Measurements from ENCODE around the gene ELMO1. TPM values are rescaled to one million over a fixed set of nuclear protein-coding genes. Genes with fewer than 3 reads are reported as not detected.

The ELMO1 gene
- total and polyA plus RNA-seq, 2 of the 13 experiments (the other 11 are each of a cell fraction or from before 2014, with no cell fraction given) = 0.11 to 0.17 TPM

DNA sequence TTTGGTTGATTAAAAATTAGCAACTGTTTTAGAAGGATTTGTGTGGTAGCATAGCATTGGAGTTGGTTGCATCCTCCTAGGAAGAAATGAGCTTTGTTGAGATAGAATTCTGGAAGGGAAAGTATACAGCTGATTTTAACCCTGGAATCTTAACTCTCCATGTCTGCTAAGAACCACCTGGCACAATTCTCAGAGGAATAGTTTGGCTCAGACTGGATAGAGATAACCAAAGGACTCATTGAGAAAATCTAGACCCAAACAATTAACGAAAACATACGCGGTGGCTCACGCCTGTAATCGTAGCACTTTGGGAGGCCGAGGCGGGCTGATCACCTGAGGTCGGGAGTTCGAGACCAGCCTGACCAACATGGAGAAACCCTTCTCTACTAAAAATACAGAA lies 625.3 kb downstream of the ELMO1 start (continued):
- TF ChIP-seq, protein P1, sequence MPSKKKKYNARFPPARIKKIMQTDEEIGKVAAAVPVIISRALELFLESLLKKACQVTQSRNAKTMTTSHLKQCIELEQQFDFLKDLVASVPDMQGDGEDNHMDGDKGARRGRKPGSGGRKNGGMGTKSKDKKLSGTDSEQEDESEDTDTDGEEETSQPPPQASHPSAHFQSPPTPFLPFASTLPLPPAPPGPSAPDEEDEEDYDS (CRISPR knock-in tag; IDR thresholded peaks at IDR 0.05) = no peak
- TF ChIP-seq KMT2B (CRISPR knock-in tag; IDR thresholded peaks at IDR 0.05) (no peak), RBAK (CRISPR knock-in tag; IDR thresholded peaks at IDR 0.05) (no peak), TBX3 (IDR thresholded peaks at IDR 0.05; ENCODE audit: borderline replicate concordance) (no peak)

DNA sequence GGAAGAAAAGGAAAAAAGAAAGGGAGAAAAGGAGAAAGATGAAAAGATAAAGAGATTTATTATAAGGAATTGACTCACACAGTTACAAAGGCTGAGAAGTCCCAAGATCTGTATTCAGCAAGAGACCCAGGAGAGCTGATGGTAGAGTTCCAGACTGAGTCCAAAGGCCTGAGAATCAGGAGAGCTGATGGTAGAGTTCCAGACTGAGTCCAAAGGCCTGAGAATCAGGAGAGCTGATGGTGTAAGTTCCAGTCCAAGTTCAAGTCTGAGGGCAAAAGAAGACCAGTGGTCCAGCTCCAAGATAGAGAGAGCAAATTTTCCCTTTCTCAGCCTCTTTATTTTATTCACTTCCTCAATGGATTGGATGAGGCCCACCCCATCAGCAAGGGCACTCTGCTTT lies 627.0 kb downstream of the ELMO1 start:
- no peak for FAIRE-seq
- no peaks in the 10 kb centered on the region for H3K4me1 ChIP-seq (ENCODE audit: insufficient read depth, low read length)
- intact Hi-C loops (cut with micrococcal nuclease; ENCODE audit: unreplicated experiment) = no loop called here
- CTCF ChIA-PET (ENCODE audit: low intra/inter-chr PET ratio, low total read pairs) = no interaction called here
- no peak overlapping the region for H3K4me2 ChIP-seq (ENCODE audit: low read depth, low read length)
- POLR2A ChIA-PET = no interaction called here
- H4K20me1 ChIP-seq (ENCODE audit: insufficient read depth, low read length) = no peaks in the 10 kb centered on the region
- H3K27ac ChIP-seq (ENCODE audit: extremely low read length, insufficient read depth, low read length) = no peak overlapping the region
- H3K9ac ChIP-seq (ENCODE audit: insufficient read depth, low read depth, low read length) = no peak overlapping the region
- no peak for DNase-seq (ENCODE audit: low spot score)
- no peak overlapping the region for H3K4me3 ChIP-seq (replicated peaks in 1 of 3; ENCODE audit: insufficient read depth in 1 of 3, low read depth in 2 of 3, low read length in 3 of 3)
- ATAC-seq = no peak
- H2AFZ ChIP-seq (ENCODE audit: low read length) = no peak overlapping the region
- in situ Hi-C loops (cut with HindIII; ENCODE audit: extremely low pct_ligation_motif_present, low pct_unique_long_range_greater_than_20kb) = no loop called here
- no peaks in the 10 kb centered on the region for H3K79me2 ChIP-seq (ENCODE audit: insufficient read depth, low read length)
- no peaks in the 10 kb centered on the region for H3K9me3 ChIP-seq (ENCODE audit: low read length)
- peaks cover 0 to 5% of the 10 kb centered on the region in 2 experiments; a peak in 1 of 5 replicates for H3K27me3 ChIP-seq (ENCODE audit: control insufficient read depth in 1 of 2, insufficient read depth in 2 of 2, low read length in 2 of 2)
- BruUV-seq (replicated peaks) = no TSS peak
- H3K36me3 ChIP-seq (replicated peaks in 1 of 2; ENCODE audit: control insufficient read depth in 1 of 2, insufficient read depth in 2 of 2, low read length in 2 of 2) = no peaks in the 10 kb centered on the region
- TF ChIP-seq NR2C2 (CRISPR knock-in tag; IDR thresholded peaks at IDR 0.05; ENCODE audit: borderline replicate concordance) = no peak
- no peak for TF ChIP-seq RORA (CRISPR knock-in tag; IDR thresholded peaks at IDR 0.05)
- TF ChIP-seq, protein P2, sequence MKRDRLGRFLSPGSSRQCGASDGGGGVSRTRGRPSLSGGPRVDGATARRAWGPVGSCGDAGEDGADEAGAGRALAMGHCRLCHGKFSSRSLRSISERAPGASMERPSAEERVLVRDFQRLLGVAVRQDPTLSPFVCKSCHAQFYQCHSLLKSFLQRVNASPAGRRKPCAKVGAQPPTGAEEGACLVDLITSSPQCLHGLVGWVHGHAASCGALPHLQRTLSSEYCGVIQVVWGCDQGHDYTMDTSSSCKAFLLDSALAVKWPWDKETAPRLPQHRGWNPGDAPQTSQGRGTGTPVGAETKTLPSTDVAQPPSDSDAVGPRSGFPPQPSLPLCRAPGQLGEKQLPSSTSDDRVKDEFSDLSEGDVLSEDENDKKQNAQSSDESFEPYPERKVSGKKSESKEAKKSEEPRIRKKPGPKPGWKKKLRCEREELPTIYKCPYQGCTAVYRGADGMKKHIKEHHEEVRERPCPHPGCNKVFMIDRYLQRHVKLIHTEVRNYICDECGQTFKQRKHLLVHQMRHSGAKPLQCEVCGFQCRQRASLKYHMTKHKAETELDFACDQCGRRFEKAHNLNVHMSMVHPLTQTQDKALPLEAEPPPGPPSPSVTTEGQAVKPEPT (CRISPR knock-in tag; IDR thresholded peaks at IDR 0.05; ENCODE audit: low read depth) = no peak
- no peak for TF ChIP-seq REL (CRISPR knock-in tag; conservative IDR thresholded peaks at IDR 0.05)
- no peak for TF ChIP-seq MED8 (CRISPR knock-in tag; IDR thresholded peaks at IDR 0.05; ENCODE audit: insufficient replicate concordance)
- no peak for TF ChIP-seq GABPB1 (CRISPR knock-in tag; IDR thresholded peaks at IDR 0.05)
- TF ChIP-seq, protein P3, sequence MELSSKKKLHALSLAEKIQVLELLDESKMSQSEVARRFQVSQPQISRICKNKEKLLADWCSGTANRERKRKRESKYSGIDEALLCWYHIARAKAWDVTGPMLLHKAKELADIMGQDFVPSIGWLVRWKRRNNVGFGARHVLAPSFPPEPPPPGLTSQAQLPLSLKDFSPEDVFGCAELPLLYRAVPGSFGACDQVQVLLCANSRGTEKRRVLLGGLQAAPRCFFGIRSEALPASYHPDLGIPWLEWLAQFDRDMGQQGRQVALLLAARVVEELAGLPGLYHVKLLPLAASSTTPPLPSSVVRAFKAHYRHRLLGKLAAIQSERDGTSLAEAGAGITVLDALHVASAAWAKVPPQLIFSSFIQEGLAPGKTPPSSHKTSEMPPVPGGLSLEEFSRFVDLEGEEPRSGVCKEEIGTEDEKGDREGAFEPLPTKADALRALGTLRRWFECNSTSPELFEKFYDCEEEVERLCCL (CRISPR knock-in tag; IDR thresholded peaks at IDR 0.05; ENCODE audit: borderline replicate concordance) = no peak
- TF ChIP-seq PAF1 (CRISPR knock-in tag; IDR thresholded peaks at IDR 0.05) = no peak
- no peak for TF ChIP-seq ZKSCAN1 (IDR thresholded peaks at IDR 0.05; ENCODE audit: low read length)
- TF ChIP-seq ZBTB42 (CRISPR knock-in tag; IDR thresholded peaks at IDR 0.05) = no peak
- no peak for TF ChIP-seq HES4 (CRISPR knock-in tag; IDR thresholded peaks at IDR 0.05; ENCODE audit: borderline replicate concordance)
- TF ChIP-seq, protein P4, sequence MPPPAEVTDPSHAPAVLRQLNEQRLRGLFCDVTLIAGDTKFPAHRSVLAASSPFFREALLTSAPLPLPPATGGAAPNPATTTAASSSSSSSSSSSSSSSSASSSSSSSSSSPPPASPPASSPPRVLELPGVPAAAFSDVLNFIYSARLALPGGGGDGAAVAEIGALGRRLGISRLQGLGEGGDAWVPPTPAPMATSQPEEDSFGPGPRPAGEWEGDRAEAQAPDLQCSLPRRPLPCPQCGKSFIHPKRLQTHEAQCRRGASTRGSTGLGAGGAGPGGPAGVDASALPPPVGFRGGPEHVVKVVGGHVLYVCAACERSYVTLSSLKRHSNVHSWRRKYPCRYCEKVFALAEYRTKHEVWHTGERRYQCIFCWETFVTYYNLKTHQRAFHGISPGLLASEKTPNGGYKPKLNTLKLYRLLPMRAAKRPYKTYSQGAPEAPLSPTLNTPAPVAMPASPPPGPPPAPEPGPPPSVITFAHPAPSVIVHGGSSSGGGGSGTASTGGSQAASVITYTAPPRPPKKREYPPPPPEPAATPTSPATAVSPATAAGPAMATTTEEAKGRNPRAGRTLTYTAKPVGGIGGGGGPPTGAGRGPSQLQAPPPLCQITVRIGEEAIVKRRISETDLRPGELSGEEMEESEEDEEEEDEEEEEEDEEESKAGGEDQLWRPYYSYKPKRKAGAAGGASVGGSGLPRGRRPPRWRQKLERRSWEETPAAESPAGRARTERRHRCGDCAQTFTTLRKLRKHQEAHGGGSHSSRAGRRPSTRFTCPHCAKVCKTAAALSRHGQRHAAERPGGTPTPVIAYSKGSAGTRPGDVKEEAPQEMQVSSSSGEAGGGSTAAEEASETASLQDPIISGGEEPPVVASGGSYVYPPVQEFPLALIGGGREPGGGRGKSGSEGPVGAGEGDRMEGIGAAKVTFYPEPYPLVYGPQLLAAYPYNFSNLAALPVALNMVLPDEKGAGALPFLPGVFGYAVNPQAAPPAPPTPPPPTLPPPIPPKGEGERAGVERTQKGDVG (CRISPR knock-in tag; IDR thresholded peaks at IDR 0.05; ENCODE audit: borderline replicate concordance) = no peak
- TF ChIP-seq KLF13 (CRISPR knock-in tag; IDR thresholded peaks at IDR 0.05) = no peak
- no peak for TF ChIP-seq ZNF878 (CRISPR knock-in tag; IDR thresholded peaks at IDR 0.05)

All from HepG2 (cell line).